B cell (primary cell): ENCODE data around the gene IL12RB1. TPM values are rescaled to one million over a fixed set of nuclear protein-coding genes. Genes with fewer than 3 reads are reported as not detected.

Experiments
- ATAC-seq: fragments of 200-7000 bp; cut with Tn5 transposase; one replicate; pipeline ENCODE4 v1.10.0; 2021; ENCODE audit warnings: low read depth, mild to moderate bottlenecking, moderate number of reproducible peaks, moderate library complexity
- CTCF ChIA-PET: fragments of 350-600 bp; sonication (Branson Sonifier 250); formaldehyde crosslinking; loops from one replicate; lab custom pipeline; 2021; ENCODE audit warnings: antibody characterized with exemption, inconsistent platforms; lab: Charles Lee
- POLR2A ChIA-PET: fragments of 350-600 bp; sonication (Branson Sonifier 250); formaldehyde crosslinking; loops from one replicate; lab custom pipeline; 2021; ENCODE audit warnings: antibody characterized with exemption; lab: Charles Lee
- DNase-seq: peaks from one replicate; pipeline ENCODE4 v3.0.0; 2013
- H2AFZ ChIP-seq: 2 replicates; pipeline ENCODE4 v1.6.1; 2012; ENCODE audit warnings: mild to moderate bottlenecking, low read depth, low read length; ENCODE audit not compliant: insufficient read depth, poor library complexity, severe bottlenecking
- H3K27ac ChIP-seq, 2 donors: 1 replicate in 1 of 2; 2 replicates in 1 of 2; pipeline ENCODE4 v1.5.1; 2012 to 2013; ENCODE audit warnings: low read length in 2 of 2, mild to moderate bottlenecking in 2 of 2, moderate library complexity in 1 of 2
- H3K27me3 ChIP-seq, 4 experiments: fragments of 200-600 bp in 1 of 4; sonication (generic) in 1 of 4; replicated peaks in 1 of 4; 1 replicate in 2 of 4; 2 replicates in 2 of 4; pipeline versions ENCODE4 v1.6.1 to v1.7.0; 2013 to 2016; ENCODE audit warnings: low read length in 3 of 4, mild to moderate bottlenecking in 2 of 4, mixed read lengths in 1 of 4, moderate library complexity in 1 of 4; ENCODE audit not compliant: insufficient read depth in 4 of 4, control insufficient read depth in 3 of 4; ENCODE audit errors: control extremely low read depth in 1 of 4
- H3K36me3 ChIP-seq, 2 experiments: replicated peaks in 1 of 2; 1 replicate in 1 of 2; 2 replicates in 1 of 2; pipeline versions ENCODE4 v1.6.1 to v1.7.1; 2013; ENCODE audit warnings: low read length in 1 of 2; ENCODE audit not compliant: insufficient read depth in 2 of 2, control insufficient read depth in 1 of 2; ENCODE audit errors: control extremely low read depth in 1 of 2, extremely low read depth in 1 of 2
- H3K4me1 ChIP-seq, 2 donors: fragments of 200-600 bp in 1 of 2; sonication (generic) in 1 of 2; 1 replicate in 1 of 2; 2 replicates in 1 of 2; pipeline versions ENCODE4 v1.5.1 to v1.6.1; 2013 to 2017; ENCODE audit warnings: low read length in 2 of 2; ENCODE audit not compliant: control insufficient read depth in 2 of 2, insufficient read depth in 2 of 2
- H3K4me2 ChIP-seq: replicated peaks from 2 replicates; pipeline ENCODE3; 2012; ENCODE audit warnings: mild to moderate bottlenecking, low read depth, low read length; ENCODE audit not compliant: poor library complexity, severe bottlenecking
- H3K4me3 ChIP-seq, 5 experiments: fragments of 200-600 bp in 1 of 5; sonication (generic) in 1 of 5; 1 replicate in 3 of 5; 2 replicates in 2 of 5; pipeline versions ENCODE4 v1.5.1 to v1.7.0; 2011 to 2016; ENCODE audit warnings: low read length in 4 of 5, mild to moderate bottlenecking in 4 of 5, low read depth in 2 of 5, control low read depth in 1 of 5, moderate library complexity in 1 of 5; ENCODE audit not compliant: insufficient read depth in 1 of 5; ENCODE audit errors: control extremely low read depth in 1 of 5, extremely low read depth in 1 of 5
- H3K79me2 ChIP-seq: fragments of 200-600 bp; sonication (generic); one replicate; pipeline ENCODE4 v1.6.0; 2016; ENCODE audit warnings: low read length; ENCODE audit not compliant: control insufficient read depth, insufficient read depth
- H3K9ac ChIP-seq: fragments of 200-600 bp; sonication (generic); 2 replicates; pipeline ENCODE4 v1.6.1; 2017; ENCODE audit warnings: mild to moderate bottlenecking, low read length, moderate library complexity
- H3K9me3 ChIP-seq, 3 donors: one replicate each; pipeline versions ENCODE4 v1.6.1 to v1.7.1; 2013; ENCODE audit warnings: low read length in 2 of 3; ENCODE audit not compliant: control insufficient read depth in 2 of 3, insufficient read depth in 1 of 3; ENCODE audit errors: control extremely low read depth in 1 of 3
- H4K20me1 ChIP-seq: 2 replicates; pipeline ENCODE4 v1.6.0; 2012; ENCODE audit warnings: mild to moderate bottlenecking, low read length; ENCODE audit not compliant: insufficient read depth, control insufficient read depth, poor library complexity, severe bottlenecking
- H3K27ac Mint-ChIP-seq: one replicate; pipeline ENCODE4 v1.8.0; 2021; ENCODE audit warnings: mixed read lengths
- H3K27me3 Mint-ChIP-seq: one replicate; pipeline ENCODE4 v1.8.0; 2021; ENCODE audit warnings: mixed read lengths
- H3K4me1 Mint-ChIP-seq: one replicate; pipeline ENCODE4 v1.8.0; 2021; ENCODE audit warnings: mixed read lengths
- H3K4me3 Mint-ChIP-seq: one replicate; pipeline ENCODE4 v1.8.0; 2021; ENCODE audit warnings: mixed read lengths
- H3K9me3 Mint-ChIP-seq: one replicate; pipeline ENCODE4 v1.8.0; 2022; ENCODE audit warnings: mixed read lengths; ENCODE audit not compliant: insufficient read depth
- EZH2 ChIP-seq: IDR thresholded peaks from 2 replicates; pipeline ENCODE4 v1.6.1; 2012; ENCODE audit warnings: borderline replicate concordance, low read depth, mild to moderate bottlenecking, moderate library complexity, low read length; ENCODE audit not compliant: insufficient read depth, poor library complexity, severe bottlenecking
- WGBS: methylation state at CpG from one replicate; pipeline ENCODE4 v1.1.5; 2013; ENCODE audit warnings: missing lambda C conversion rate; ENCODE audit not compliant: insufficient coverage; 5-methylcytosine and 5-hydroxymethylcytosine counted together
- intact Hi-C: fragments of 100-400 bp; cut with micrococcal nuclease; formaldehyde crosslinking; loops from one replicate; pipeline ENCODE4 v1.10.0; 2022
- polyA plus RNA-seq: library from polyadenylated mRNA; depleted of rRNA; stranded (reverse); fragments of >200 nt; gene quantifications from 2 replicates; pipeline ENCODE4 v1.2.3, GENCODE V29; 2012
- total RNA-seq, 2 donors: library from RNA; stranded (reverse); fragments of 120-200 nt in 1 of 2; gene quantifications; 1 replicate in 1 of 2; 2 replicates in 1 of 2; pipeline versions ENCODE4 v1.2.3 to v1.2.4, GENCODE V29; 2013 to 2022
- TF ChIP-seq, protein P1 (sequence below): fragments of 200-600 bp; IDR thresholded peaks from one replicate; pipeline ENCODE4 v1.8.0; 2022; ENCODE audit warnings: antibody characterized with exemption, mild to moderate bottlenecking

The IL12RB1 gene
- total and polyA plus RNA-seq, 2 donors (not counting 1 experiment from before 2014, with no cell fraction given), result 18.8 to 24.5 TPM

- peak overlapping the region; percentile 40 for H2AFZ ChIP-seq
- no peak for TF ChIP-seq EZH2
- peak overlapping the region; percentile 95 to 99 for H3K27ac ChIP-seq
- ChIA-PET POLR2A (interaction anchor here (0.5 to 7.8 kb wide), 9 partner anchors 9 to 268 kb away, joined by 3 to 160 read pairs (median 7); partner anchors contain the start of gene ARRDC2), CTCF (interaction anchor here (1.0 to 4.4 kb wide), 6 partner anchors 8 to 37 kb away, joined by 4 to 43 read pairs (median 6); no protein-coding TSS in a partner anchor)
- peak overlapping the region; percentile 79 for H3K4me3 Mint-ChIP-seq
- peaks cover 68% of the 10 kb centered on the region for H3K4me1 Mint-ChIP-seq
- ATAC-seq, result peak; percentile 22
- no peaks in the 10 kb centered on the region for H3K27me3 Mint-ChIP-seq
- H3K9me3 Mint-ChIP-seq, result no peaks in the 10 kb centered on the region
- H3K36me3 ChIP-seq, result no peaks in the 10 kb centered on the region
- H3K79me2 ChIP-seq, result no peaks in the 10 kb centered on the region
- peak overlapping the region; percentile 22 for H3K9ac ChIP-seq
- intact Hi-C loops, result loop anchor here (5.0 kb wide), 3 partner anchors 76 to 271 kb away; partner anchors contain the start of genes IFI30 and MAST3
- no peaks in the 10 kb centered on the region for H4K20me1 ChIP-seq
- peak overlapping the region; percentile 98 for H3K27ac Mint-ChIP-seq
- H3K4me3 ChIP-seq, result peak overlapping the region in 2 of 5 experiments; percentile 18 to 35
- H3K4me2 ChIP-seq, result peak overlapping the region; percentile 57
- H3K9me3 ChIP-seq, result peaks cover 0 to 9% (median 3%) of the 10 kb centered on the region in 3 donors
- WGBS, result 34% methylated on average over 21 of the region's 21 CpGs
- H3K4me1 ChIP-seq, result peaks cover 51 to 64% of the 10 kb centered on the region in 2 donors
- peak; percentile 84 for DNase-seq
- H3K27me3 ChIP-seq, result no peaks in the 10 kb centered on the region
Observed at GRCh38 chr19:18021121-18021755, 65.5 kb downstream of the IL12RB1 start.

- ChIA-PET CTCF (interaction anchor here (1.0 to 4.4 kb wide), 5 partner anchors 9 to 37 kb away, joined by 4 to 43 read pairs (median 6); no protein-coding TSS in a partner anchor), POLR2A (interaction anchor here (0.6 to 7.8 kb wide), 7 partner anchors 9 to 268 kb away, joined by 5 to 160 read pairs (median 7); partner anchors contain the start of gene ARRDC2)
- H3K4me1 ChIP-seq, result peaks cover 53 to 69% of the 10 kb centered on the region in 2 donors
- peaks cover 0 to 9% (median 3%) of the 10 kb centered on the region in 3 donors for H3K9me3 ChIP-seq
- ATAC-seq (no peak), DNase-seq (no peak)
- peak overlapping the region; percentile 79 for H3K4me3 Mint-ChIP-seq
- peak overlapping the region; percentile 98 for H3K27ac Mint-ChIP-seq
- H3K4me2 ChIP-seq, result peak overlapping the region; percentile 57
- no peaks in the 10 kb centered on the region for H4K20me1 ChIP-seq
- intact Hi-C loops, result loop anchor here (5.0 kb wide), 3 partner anchors 77 to 272 kb away; partner anchors contain the start of genes IFI30 and MAST3
- H3K9me3 Mint-ChIP-seq, result no peaks in the 10 kb centered on the region
- H3K4me3 ChIP-seq, result no peak overlapping the region
- no peak overlapping the region for H3K9ac ChIP-seq
- H3K36me3 ChIP-seq, result peaks cover 1 to 3% of the 10 kb centered on the region in 2 experiments
- H3K4me1 Mint-ChIP-seq, result peaks cover 69% of the 10 kb centered on the region
- H3K27ac ChIP-seq, result peak overlapping the region; percentile 95 to 99
- peak overlapping the region; percentile 40 for H2AFZ ChIP-seq
- H3K79me2 ChIP-seq, result no peaks in the 10 kb centered on the region
- H3K27me3 ChIP-seq, result no peaks in the 10 kb centered on the region
- WGBS, result 95% methylated on average over 4 of the region's 16 CpGs
- TF ChIP-seq, protein P1, sequence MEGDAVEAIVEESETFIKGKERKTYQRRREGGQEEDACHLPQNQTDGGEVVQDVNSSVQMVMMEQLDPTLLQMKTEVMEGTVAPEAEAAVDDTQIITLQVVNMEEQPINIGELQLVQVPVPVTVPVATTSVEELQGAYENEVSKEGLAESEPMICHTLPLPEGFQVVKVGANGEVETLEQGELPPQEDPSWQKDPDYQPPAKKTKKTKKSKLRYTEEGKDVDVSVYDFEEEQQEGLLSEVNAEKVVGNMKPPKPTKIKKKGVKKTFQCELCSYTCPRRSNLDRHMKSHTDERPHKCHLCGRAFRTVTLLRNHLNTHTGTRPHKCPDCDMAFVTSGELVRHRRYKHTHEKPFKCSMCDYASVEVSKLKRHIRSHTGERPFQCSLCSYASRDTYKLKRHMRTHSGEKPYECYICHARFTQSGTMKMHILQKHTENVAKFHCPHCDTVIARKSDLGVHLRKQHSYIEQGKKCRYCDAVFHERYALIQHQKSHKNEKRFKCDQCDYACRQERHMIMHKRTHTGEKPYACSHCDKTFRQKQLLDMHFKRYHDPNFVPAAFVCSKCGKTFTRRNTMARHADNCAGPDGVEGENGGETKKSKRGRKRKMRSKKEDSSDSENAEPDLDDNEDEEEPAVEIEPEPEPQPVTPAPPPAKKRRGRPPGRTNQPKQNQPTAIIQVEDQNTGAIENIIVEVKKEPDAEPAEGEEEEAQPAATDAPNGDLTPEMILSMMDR, result no peak
- TF ChIP-seq EZH2, result no peak
- no peaks in the 10 kb centered on the region for H3K27me3 Mint-ChIP-seq
Observed at GRCh38 chr19:18020212-18021085, 66.3 kb downstream of the IL12RB1 start.
